GM18507 (cell line): Measurements from ENCODE around the gene MED9.

Source experiments
- DNase-seq: peaks from one replicate; pipeline ENCODE4 v3.0.0; 2011; ENCODE audit warnings: low read depth; ENCODE audit not compliant: insufficient read length; ENCODE audit errors: extremely low spot score
- FAIRE-seq: peaks from 2 replicates; lab custom pipeline; 2011; peaks lifted over from hg19 to GRCh38; lab: Jason Lieb, UNC

Gene MED9

DNA sequence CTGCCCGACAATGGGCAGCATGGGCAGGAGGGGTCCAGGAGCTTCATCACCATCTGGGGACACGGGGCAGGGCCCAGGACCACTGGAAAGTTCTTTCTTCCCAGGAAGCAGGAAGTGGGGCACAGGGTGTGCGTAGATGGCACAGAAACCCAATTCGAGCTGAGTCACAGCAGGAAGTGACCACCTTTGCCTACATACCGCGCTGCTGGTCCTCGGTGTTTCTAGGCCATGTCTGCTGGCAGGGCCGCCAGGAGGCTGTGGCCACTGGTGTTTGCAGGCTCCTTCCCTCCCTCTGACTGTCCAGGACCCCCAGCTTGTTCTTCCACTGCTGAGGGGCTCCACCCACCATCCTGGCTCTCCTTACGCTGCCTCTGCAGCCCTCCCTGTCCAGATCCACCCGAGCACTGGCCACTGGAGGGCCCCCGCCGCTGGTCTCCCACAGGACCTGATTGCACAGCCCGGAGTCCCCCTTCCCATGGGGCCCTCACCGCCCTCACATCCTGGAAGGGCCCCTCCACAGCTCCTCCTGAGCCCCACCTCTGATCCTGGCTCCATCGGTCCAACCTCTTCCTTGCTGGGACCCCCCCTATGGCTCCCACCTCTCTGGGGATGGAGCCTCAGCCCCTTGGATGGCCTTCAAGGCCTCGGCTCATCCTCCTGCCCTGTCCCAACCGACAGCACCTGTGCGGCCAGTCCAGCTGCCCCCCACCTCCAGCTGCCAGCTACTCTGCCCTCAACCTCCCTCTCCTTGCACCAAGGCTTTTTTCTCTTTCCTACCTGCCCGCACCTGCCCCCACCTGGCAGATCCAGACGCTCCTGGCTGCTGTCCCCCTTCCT is 33.9 kb downstream of the MED9 start:
- no peak for DNase-seq
- FAIRE-seq = no peak

DNA sequence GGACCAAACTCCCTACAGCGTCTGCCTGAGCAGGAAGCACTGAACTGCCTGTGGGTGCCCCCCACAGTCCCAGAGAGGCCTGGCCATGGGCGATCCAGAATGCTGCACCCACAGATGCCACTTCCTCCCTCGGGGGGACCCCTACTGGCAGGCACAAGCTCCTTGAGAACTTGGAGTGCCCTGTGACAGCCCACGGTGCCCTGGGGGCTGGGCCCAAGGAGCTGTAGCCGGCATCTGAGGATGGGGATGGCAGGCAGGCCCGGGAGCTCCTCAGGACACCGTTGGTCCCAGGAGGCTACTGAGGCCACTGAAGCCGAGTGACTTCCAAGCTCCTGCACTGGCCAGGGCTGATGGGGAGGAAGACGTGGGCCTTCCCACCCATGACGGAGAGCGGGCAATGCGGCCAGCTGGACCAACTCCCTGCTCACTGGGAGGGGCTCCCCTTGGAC is 34.5 kb downstream of the MED9 start:
- no peak for DNase-seq
- FAIRE-seq = no peak

DNA sequence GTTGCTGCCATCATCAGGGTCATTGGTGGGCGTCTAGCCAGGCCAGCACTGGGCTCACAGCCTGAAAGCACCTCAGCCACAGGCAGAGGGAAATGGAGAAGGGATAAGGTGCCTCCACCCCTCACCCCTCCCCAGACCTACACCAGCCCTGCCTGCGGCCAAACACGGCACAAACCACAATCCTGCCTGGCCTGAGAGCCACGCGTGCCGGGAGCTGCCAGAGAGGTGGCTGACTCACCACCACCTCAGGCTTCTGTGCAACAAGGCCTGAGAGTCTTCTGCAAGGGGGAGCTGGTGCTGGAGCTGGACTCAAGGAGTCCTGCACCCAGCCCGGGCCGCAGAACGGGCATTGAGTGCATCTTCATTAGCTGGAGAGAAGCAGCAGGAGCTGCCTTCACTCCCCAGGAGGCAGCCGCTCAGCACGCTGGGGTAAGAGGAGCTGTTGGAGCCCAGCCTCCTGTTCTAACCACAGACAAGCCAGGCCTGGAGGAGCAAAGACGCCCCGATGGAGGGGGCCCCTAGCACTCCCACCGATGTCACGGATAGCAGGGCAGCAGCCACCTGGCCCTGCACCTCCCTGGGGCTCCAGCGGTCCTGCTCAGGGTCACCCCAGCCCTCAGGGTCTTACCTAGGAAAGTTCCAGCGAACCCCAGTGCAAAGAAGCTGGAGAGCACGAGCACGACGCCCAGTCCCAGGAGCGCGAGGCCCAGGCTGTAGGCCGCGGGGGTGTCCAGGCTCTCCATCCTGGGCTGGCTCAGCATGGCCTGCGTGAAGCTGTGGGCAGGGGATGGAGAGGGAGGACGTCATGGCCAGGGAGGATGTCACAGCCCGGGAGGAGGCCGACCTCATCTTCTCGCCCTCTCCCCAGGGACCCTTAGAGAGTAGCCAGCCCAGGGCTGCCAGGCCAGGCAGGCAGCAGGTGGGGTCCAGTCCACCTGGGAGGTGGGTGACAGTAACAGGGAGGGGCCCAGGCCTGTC is 35.4 kb downstream of the MED9 start:
- FAIRE-seq (no peak), DNase-seq (no peak)

DNA sequence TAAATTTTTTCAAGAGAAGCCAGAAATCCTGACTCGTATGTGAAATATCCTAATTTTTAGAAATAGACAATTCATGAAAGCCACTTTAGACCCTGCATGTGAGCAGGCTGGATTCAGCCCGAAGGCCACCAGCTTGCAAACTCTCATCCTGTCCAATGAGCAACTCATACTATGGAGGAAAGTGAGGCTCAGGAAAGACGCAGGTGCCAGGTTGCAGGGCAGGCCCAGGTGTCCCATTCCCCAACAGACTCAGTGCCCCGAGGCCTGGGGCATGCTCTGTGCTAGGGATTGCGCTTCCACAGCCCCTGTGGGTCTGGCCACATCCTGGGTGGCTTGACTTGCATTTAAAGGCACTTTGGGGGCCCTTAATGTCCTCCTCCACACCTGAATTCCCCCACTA is 36.1 kb downstream of the MED9 start:
- FAIRE-seq (no peak), DNase-seq (no peak)

- FAIRE-seq = no peak
- no peak for DNase-seq
Observed at GRCh38 chr17:17513626-17514025, 36.8 kb downstream of the MED9 start.

DNA sequence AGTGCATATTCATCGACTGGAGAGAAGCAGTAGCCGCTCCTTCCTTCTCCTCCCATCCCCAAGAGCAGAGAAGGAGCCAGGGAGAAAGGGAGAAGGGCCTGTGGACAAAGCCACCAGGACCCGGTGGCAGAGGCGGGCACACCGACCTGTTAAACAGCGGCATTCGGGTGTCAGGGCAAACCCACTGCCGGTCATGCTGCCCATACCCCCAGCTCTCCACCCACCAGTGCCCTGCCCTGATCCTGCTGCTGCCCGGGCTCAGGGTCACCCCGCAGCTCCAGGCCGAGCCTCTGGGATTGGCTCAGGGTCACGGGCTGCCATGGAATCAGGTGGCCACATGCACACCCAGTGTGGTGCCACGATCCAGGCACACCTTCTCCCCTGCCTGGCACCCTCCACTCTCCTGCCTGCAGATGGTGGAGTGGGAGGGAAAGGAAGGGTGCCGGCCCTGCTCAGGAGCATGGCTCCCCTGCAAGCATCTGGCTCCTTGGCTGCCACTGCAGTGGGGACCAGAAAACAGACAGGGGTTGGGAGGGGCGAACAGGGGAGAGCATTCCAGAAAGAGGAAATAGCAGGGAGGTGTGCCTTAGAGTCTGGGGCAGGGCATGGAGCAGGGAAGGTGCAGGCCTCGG is 37.7 kb downstream of the MED9 start:
- FAIRE-seq (no peak), DNase-seq (no peak)

DNA sequence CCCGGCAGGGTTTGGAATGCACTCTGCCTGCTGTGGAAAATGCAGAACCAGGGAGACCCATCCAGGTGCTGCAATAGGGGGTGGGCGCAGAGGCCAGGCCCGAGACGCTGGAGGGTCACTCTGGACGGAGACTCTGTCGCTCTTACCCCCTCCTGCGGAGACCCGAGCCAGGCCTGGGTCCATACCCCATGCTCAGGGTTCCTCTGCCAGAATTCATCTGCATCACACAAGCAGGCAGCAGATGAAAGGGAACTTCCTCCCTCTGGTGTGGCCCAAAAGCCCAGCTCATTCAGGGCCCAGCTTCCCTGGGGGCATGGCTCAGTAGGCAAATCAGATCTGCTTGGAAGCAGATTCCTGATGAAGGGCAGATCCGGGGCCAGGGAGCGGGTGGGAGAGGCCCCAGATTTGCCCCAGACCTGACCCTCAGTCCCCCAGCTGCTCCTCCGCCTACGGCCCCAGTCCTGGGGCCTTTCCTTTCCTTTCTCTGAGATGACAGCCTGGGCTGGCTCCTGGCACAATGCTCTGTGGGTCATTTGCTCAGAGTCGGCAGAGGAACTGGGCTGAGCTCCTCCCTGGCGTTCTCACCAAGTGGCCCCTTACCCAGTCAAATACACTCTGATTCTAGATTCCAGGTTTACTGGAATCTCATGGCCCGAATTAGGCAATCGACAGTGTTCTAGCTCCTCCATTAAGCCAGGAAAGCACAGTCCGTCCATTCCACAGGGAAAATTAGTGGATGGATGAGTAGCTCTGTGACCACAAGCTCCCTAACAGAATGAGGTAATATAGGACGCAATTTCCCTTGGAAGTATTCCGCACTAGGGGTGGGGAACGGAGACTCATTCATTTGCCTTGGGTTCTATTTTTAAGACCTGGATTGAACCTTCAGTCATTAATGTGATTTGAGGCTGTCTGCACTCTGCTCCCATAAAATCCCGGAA is 38.5 kb downstream of the MED9 start:
- FAIRE-seq = no peak
- no peak for DNase-seq

DNA sequence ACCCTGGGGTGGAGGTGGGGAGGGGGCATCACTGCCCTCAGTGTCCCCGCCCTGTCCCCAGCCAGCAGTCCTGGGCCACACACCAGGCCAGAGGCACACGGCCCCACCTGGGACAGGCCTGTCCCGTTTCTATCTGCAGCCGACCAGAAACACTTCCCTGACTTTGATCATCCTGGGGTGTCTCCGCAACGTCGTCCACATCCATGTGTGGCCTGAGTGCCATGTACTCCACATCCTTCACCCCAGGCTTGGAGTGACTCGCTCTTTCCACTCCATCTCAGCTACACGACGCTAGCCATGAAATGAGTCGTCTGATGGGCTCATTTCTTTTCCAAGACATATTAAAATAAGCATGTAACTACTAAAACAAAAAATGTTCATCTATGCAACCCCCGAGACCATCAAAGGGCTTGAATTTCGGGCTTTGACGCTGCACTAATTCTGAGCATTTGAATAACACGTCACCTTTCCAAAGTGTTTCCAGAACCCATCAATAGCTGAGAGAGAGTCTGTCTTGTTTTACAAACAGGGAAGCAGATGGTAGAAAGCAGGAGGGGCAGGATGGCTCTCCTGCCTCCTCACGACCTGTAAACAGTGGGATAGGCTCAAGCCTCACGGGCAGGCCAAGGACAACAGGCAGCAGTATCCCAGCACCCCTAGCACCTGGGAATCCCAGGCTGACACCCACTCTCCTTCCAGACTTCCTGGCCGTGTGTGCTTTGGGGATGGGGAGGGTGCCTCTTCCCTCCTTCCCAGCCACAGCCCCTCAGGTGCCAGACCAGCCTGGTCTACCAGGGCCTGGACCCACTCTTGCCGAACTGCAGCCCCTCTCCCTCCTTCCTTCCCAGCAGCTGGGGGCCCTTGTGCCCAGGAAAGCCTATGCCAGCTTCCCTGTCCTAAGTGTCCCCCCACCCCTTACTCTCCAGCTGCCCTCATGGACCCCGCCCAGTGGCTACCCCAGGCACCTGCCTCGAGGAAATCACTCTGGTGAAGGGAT is 39.4 kb downstream of the MED9 start:
- no peak for DNase-seq
- FAIRE-seq = no peak

- DNase-seq (no peak), FAIRE-seq (no peak)
Observed at GRCh38 chr17:17516941-17517720, 40.3 kb downstream of the MED9 start.

- DNase-seq = no peak
- FAIRE-seq = no peak
Observed at GRCh38 chr17:17518014-17518413, 41.2 kb downstream of the MED9 start.

- no peak for DNase-seq
- FAIRE-seq = no peak
Observed at GRCh38 chr17:17518951-17519350, 42.2 kb downstream of the MED9 start.

DNA sequence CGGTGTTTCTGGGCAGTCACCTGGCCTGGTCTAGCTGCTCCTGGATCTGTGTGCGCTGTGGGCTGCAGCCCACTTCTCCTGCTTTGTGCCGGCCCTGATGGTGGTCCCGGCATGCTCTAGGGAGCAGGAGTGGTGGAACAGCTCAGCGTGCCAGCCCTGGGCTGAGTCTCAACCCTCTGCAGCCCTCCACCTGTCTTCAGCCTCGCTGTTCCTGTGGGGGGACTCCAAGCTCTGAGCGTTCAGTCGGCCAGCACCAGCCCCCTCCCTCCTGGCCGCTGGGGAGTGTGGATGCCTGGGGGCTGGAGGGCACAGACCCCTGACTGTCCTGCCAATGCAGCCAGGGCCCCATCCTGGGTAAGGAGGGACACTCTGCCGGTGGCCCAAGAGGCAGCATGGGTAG is 43.1 kb downstream of the MED9 start:
- DNase-seq = no peak
- no peak for FAIRE-seq

DNA sequence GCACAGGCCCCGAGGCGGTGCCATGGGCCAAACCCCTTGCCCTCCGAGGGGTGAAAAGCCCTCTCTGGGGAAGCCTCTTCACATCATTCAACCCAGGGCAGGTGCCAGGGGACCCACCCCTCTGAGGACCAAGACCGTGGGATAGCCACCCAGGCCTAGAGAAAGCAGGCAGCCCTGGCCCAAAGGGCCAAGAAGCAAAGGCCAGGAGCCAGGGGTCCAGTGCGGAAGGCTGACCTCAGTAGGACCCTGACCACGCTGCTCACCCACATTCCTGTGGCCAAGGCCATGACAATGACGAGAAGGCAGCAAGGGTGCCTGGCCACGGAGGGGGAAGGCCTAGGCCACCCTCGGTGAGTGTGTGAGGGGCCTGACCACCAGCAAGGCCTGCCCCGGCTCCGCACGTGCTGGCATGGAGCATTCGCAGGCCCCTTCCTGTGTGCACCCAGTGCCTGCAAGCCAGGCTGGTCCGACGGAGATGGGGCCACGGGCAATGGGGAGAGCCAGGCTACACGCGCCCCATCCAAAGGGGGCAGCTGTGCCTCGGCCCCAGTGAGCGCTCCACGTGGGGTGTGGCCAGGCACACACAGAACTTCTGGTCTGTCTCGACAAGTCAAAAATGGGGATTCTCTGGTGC is 43.9 kb downstream of the MED9 start:
- FAIRE-seq = no peak

GRCh38 chr17:17523001-17523730 is 46.4 kb downstream of the MED9 start:
- DNase-seq (no peak), FAIRE-seq (no peak)

More for the DNA sequence above, 43.9 kb downstream of the MED9 start:
- no peak for DNase-seq

DNA sequence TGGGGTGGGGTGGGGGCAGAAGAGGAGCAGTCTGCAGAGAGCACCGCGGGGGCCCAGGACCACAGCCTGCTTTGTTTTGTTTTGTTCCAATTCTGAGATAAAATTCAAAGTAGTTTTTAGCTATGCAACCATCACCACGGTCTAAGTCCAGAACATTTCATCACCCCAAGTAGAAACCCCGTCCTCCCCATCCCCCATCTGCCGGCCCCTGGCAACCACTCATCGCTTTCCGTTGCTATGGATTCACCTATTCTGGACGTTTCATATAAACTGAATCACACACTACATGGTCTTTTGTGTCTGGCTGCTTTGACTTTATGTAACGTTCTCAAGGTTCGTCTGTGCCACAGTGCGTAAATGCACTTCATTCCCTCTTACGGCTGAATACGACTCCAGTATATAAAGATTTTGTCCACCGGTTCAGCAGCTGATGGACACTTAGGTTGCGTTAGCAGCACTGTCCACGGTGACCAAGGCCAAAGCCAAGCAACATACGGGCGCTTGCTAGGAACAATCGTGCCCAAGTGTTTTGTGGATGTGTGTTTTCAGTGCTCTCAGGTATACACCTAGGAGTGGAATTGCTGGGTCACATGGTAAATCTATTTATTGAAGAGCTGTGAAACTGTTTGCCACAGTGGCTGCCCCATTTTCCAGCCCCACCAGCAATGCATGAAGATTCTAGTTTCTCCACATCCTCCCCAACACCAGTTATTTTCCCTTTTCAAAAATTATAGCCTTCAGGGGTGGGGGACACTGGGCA is 47.1 kb downstream of the MED9 start:
- no peak for FAIRE-seq
- DNase-seq = no peak
